Skeletal muscle cell (primary cell): ENCODE data around the gene C11orf65.

Experiments
- DNase-seq: peaks from one replicate; pipeline ENCODE4 v3.0.0-alpha.2; 2010; ENCODE audit warnings: low read depth
- H3K4me3 ChIP-seq: 2 replicates; pipeline ENCODE4 v1.5.1; 2011; ENCODE audit warnings: low read depth, mild to moderate bottlenecking, control low read depth, low read length, moderate library complexity

Gene C11orf65, protein sequence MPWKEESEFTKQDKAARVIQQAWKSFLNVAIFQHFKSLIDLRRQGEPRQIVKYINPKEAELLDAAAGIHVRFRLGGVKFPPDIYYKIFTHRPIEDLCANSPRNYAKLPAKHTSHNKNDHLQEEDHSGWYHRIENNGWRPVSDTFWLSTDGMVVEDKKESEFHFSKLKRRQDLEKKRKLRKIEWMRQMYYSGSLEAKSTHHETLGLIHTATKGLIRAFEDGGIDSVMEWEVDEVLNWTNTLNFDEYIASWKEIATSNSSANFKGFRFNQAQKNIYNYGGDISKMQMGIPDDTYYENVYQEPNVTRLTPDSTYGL

DNA sequence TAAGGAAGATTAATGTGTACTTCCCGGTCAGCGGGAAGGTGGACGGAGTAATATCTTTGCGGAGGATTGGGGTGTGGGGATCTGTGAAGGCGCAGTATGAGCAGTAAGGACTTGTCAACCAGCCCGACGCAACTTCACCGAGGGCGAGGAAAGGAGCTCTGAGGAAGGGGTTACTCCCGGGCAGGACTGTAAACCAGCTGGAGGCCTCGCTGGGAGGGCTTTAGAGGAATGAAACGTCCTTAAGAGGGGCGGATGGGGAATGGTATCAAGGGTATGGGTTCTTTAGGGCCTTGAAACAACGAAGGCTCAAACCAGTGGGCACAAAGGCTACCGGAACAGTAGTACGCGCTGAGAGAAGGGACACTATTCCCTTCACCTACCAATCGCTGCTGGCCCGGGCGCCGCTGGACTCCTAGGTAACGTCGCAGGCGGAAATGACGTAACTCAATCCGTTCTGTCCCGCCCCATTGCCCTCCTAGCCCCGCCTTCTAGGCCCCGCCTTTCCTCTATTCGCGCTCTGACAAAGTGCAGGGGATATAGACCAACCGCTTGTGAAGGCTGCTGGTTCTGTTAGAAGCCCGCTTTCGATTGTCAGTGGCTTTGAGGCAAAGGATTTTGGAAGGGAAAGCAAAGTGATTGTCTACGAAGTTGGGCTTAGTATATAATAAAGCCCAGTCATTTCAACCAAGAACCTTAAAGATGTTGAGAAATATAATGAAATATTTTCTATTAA lies at the start of gene C11orf65:
Gene C11orf65, minus strand, starts transcription at position 439 of the 733 bp plus-strand sequence. CDS start 5,970 bp downstream, outside the sequence.
- DNase-seq: peak; percentile 87

DNA sequence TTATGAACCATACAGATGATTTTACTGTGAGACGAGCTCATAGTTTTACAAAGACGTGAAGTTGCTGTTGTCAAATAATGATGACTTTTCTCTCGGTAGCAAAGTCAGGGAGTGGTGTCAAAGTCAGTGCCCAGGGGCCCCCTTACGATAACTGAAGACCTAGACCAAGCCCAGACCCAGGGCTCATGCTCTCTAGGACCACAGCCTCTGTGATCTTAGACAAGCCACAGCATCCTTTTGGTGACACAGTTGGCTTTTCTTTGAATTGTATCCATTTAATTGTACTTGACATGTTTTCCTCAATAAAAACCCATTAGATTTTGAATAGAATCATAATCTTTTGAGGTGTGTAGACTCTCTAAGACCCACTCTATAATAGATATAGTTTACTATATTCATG lies 48.8 kb upstream of the C11orf65 start:
- DNase-seq: no peak
- H3K4me3 ChIP-seq: no peak overlapping the region

More for the DNA sequence above, at the start of gene C11orf65:
- H3K4me3 ChIP-seq: peak within 1 kb of the TSS; percentile 90

DNA sequence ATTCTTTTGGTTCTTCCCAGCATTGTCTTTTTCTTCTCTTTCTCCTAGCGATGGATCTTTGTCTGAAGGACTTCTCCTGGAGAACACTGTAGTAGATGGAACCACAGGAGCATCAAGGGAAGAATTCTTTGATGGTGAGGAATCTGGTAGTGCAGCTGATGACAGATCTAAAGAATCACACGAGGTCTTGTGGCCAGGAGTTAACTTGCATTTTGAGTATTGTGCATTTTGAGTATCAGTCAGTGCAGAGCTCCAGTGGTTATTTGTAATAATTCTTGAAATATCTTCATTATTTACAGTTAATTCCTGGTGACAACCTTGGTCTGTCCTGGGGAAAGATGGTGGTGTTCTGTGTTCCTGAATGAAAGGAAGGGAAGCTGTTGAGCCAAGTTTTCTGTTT lies 45.4 kb upstream of the C11orf65 start:
- H3K4me3 ChIP-seq: no peak overlapping the region
- no peak for DNase-seq

DNA sequence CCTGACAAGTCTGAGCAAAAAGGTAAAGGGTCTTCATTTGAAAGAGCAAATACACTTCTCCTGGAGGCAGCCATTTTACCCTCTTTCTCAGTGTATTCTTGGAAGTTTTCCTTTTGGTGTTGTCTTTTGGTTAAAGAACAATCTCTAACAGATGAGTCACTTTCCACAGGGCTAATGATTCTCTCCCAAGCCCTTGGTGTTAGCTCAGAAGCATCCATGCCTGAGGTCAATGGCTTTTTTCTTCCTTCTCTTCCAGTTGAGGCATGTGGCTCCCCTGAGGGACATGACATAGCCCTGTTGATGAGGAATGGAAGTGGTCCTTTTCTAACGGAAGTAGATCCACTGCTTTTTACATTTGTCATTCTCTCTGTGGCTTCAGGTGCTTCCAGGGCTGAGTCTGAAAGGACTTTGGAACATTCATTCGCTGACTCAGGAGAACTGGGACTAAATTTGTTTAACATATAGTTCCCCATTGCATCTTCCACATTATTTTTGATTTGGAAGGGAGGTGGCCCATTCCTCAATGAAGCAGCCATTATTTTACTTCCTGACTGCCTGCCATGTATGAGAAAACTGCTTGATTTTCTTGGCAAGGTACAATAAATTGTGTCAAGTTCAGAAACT lies 44.6 kb upstream of the C11orf65 start:
- peak; percentile 59 for DNase-seq
- no peak overlapping the region for H3K4me3 ChIP-seq

DNA sequence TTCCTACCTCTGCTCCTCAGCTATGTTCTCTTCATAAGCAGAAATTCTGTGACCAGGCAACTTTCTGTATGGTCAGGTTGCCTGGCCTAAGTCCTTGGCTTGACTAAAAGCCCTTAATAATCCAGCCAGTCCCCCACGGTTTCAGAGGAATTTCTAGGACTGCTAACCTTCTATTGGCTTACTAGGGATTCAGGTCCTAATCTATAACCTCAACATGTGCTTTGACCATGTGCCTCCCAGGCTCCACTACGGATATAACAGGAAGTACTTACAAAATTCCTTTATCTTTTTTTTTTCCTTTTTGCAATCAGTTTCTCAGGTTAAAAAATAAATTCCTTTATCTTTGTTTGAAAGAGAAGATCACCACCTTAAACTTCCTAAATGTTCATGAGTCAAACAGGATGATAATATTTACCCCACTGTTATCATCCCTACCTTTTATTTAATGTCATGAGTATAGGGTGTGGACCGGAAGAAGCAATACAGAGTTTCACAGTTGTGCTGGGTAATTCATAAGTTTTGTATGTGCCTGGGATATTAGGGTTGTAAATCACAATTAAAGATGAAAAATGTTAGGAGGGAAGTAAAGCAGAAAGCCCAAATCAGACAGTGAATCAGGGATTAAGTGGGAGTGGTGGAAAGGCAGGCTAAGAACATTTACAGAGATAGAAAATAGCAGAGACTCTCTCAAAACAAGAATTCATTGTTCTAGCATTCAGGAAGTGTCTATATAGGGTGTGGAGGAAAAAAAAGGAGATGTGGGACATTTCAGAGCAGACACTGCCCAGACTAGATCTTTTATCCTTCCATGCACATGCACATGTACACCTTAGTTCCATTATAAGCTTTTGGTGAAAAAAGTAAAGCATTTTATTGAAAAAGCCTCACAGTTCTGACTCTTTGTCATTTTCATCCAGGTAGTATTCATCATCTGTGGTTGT lies 41.6 kb upstream of the C11orf65 start:
- DNase-seq: no peak
- H3K4me3 ChIP-seq: no peak overlapping the region

DNA sequence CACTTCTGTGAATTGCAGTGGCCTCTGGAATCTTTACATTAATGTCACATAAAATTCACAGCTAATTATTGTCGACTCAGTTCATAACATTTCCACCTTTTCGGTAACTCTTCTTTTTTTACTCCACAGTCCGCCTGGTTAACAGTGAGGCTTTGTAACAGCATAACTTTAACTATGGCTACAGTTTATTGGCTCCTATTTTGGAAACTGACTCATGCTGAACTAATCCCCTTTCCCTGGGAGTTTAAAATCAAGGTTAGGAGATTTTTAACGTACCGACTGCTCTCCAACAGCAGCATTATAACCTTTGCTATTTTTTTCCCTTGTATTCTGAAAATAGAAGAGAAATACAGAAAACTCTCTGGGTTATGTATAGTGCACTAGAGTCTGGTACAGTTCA lies 34.1 kb upstream of the C11orf65 start:
- no peak for DNase-seq
- no peak overlapping the region for H3K4me3 ChIP-seq

DNA sequence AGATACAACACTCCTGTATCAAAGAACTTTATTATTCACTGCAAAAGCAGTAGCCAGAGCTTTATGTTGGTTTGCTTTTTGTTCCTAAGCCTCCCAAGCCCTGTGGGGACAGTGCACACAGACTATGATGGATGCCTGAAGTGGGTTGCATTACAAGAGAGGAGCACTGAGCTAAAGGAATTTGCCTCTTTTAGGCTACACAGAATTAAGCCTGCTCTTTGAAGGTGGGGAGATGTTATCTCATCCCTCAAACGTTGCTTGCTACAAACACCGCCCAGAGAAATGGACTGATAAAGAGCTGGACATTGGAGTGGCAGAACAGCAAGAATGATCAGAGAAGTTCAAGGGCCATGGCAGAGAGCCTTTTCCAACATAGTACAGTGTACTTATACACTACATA lies 33.4 kb upstream of the C11orf65 start:
- H3K4me3 ChIP-seq: no peak overlapping the region
- DNase-seq: no peak

DNA sequence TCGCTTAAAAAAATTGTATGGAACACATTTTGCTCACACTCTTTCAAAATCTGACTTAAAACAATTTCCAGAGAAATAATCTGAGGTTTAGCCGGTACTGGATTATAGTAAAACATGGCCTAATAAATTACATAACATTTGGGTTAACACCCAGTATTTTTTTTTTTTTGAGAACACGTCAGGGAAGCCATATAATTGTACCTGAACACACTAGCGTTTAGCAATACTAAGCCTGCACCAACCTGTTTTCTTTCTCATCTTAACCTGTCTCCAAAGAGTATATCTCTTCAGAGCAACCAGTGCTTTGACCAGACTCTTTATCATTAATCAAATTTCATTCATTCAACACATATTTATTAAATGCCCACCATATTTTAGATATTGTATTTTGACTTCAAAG lies 32.8 kb upstream of the C11orf65 start:
- no peak overlapping the region for H3K4me3 ChIP-seq
- no peak for DNase-seq

DNA sequence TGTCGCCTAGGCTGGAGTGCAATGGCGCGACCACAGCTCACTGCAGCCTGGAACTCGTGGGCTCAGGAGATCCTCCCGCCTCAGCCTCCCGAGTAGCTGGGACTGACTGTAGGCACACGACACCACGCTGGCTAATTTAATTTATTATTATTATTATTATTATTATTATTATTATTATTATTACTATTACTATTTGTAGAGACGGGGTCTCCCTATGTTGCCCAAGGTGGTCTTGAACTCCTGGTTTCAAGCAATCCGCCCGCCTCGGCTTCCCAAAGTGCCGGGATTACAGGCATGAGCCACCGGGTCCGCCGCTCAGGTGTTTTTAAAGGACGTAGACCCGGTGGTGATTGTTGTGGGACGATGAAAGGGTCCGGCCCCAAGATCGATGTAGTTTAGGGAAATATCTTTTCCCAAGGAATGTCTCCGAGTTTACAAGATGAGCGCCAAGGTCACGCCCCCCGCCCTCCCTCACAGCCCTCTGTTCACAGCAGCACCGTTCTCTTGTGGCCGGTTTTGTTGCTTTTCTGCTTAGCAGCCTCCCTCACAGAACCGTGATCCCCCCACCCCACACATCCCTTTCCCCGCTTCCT lies 31.6 kb upstream of the C11orf65 start:
- no peak for DNase-seq
- peak overlapping the region; percentile 58 for H3K4me3 ChIP-seq

DNA sequence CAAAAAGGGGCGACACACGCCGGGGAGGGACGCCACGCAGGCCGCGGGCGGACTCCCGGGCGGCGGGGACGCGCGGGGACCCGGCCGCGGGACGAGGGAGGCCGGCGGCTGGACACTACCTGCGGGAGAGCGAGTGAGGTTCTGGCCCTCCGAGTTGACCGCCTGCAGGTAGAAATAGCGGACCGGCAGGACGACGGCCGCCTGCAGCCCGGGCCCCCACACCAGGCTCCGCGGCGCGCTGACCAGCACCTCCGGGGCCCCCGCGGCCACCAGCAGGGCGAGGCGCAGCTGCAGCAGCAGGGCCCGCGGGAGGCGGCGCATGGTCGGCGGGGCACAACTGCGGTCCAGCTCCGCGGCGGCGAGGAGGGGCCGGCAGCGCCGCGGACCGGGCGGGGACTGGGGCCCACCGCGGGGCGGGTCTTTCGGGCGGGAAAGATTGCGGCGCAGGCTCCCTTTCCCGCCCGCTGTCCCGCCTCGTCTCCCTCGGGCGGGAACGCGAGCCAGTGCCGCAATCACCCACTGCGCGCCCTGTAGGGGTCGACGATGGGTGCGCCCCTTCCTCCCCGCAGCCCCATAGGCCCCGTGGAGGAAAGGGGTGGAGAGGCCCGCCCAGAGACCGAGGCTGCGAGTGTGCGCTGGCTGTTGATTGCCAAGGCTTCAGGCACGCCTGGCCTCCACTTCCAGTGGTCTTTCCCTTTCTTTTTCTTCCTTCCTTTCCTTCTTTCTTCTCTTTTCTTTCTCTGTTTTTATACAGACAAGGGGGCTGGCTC lies 30.9 kb upstream of the C11orf65 start, which contains the start of gene POGLUT3:
Gene POGLUT3, minus strand, starts transcription at position 339 of the 770 bp plus-strand sequence. Its CDS starts 18 bp downstream, at position 321.
- DNase-seq: no peak
- peak within 1 kb of the TSS; percentile 58 for H3K4me3 ChIP-seq

DNA sequence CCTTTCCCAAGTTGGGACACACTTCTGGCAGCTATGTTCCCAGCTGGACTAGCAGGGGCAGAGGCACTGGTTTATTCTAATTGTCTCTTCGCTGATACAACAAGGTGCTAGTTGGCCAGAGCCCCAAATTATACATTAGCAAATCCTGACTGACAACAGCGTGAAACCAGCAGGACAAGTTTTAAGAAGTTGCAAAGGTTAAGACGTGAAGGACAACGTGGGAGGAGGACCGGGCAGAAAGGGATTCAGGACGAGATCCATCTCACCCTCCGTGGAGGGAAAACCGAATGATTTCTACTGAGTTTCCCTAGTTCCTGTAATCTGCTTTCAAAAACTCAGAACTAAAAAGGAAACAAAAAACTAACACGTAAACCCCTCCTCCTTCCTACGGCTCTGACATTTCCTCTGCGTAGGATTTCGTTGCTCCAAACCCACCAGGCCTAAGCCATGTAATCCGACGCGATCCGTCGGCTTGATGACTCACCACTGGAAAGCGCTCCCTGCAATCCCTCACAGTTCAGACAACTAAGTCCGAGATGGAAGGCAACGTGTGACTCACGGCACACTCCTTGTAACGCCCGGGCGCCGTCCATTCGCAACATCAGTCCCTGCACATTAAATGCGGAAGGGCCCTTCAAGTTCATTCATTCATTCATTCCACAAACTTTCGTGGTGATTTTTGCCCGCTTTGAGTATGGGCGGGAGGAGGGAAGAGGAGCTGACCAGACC lies 30.2 kb upstream of the C11orf65 start:
- peak; percentile 97 for DNase-seq
- peak overlapping the region; percentile 58 for H3K4me3 ChIP-seq

DNA sequence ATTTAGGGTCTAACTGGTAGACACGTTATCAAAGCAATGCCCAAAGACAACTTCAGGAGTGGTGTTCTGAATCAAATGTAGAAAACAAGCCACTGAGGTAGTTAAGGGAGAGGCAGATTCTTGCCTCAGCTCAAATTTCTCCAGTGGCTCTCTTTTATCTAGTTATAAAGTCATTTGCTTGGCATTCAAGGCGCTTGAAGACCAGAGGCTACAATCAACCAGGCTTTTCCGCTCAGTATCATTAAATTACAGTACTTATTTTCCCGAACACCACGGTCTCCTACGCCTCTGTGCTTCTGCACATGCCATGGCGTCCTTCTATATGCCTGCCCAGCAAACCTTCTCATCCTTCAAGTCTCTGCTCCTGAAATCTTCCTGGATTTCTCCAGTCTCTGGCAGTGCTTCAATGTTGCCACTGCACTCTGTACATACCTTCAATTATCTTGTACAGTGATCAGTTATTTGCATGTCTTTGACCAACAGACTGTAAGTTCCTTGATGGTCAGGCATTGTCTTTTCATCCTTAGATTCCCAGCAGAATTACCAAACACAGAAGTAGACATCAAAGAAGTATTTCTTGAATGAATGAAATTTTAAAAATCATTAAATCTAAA lies 29.4 kb upstream of the C11orf65 start:
- DNase-seq: no peak
- H3K4me3 ChIP-seq: peak overlapping the region; percentile 58

DNA sequence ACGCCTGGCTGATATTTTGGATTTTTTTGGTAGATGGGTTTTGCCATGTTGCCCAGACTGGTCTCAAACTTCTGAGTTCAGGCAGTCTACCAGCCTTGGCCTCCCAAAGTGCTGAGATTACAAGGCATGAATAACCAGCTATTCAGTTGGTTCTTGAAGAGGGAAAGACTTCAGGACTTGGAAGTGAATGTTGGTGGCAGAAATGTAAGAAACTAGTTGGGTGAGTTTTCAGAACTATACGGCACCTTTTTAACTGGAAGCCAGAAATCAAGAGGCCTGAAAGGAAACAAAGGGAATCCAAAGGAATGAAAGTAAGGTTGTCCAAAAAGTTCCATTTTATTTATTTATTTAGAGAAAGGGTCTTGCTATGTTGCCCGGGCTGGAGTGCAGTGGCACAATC lies 28.0 kb upstream of the C11orf65 start:
- no peak for DNase-seq
- no peak overlapping the region for H3K4me3 ChIP-seq

DNA sequence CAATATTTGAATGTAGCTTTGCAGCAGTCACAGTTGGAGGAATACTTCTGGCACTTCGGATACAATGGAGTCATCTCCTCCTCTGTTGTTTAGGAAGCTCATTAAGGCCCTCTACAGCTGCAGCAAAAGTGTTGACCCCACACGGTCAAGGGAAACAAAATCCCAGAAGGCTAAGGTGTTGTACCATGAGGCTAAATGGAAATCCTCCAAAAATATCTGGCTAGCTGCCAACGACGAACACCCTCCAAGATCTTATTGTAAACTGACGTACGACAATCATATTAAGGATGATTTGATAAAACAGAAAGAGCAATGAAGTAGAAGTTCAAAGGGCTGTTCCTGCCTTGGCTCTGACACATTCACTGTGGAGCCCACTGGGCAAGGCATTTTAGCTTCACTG lies 26.9 kb upstream of the C11orf65 start:
- DNase-seq: no peak
- H3K4me3 ChIP-seq: no peak overlapping the region

DNA sequence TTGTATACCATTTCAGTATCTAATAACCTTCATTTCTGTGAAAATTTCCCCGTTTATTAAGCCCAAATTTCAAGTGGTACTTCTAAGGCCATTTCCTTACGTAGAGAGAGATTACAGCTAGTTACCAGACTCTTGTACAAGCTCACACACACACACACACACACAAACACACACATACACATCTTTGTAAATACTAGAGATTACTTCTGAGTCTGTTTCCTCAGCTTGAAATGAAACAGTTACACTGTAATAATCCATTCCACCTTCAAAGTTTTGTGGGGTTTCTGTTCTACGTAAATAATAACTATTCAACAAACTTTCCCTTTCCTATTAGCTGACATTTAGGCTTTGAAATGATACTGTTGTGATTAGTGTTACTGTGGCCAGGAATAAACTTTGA lies 24.6 kb upstream of the C11orf65 start:
- H3K4me3 ChIP-seq: no peak overlapping the region
- DNase-seq: no peak

DNA sequence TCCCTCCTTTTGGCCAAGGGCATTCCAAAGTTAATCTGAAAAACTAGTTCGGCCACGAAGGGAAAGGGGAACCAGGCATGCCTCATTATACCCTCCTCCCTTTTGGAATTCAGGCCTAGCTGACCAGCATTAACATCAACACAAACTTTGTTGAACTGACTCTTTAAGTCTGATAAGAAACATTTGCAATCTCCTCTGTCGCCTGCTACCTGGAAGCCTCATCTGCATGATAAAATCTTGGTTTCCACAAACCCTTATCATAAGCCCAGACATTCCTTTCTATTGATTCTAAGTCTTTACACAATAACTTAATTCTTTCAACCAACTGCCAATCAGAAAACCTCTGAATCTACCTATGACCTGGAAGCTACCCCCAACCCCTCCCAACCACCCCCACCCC lies 19.5 kb upstream of the C11orf65 start:
- no peak for DNase-seq
- no peak overlapping the region for H3K4me3 ChIP-seq

DNA sequence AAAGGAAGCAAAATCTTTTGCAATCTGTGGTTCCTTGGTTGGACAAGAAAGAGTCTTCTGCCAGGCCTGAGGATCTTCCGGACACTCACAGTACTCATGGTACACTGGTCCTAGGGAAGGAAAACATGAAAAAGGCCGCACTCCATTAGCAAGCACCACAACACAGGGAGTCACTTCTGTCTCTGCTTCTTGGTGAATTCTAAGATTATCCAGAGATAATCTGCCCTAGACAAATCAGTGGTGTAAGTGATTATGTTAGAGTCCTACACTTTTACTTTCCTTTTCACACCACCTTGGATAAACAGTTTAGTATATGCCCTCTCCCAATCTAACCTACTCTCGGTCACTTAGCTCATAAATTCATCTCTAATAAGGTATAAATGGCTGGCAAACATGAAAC lies 19.0 kb upstream of the C11orf65 start:
- H3K4me3 ChIP-seq: no peak overlapping the region
- no peak for DNase-seq
